H1 (cell line): ENCODE data around the gene UQCRFS1. TPM values are rescaled to one million over a fixed set of nuclear protein-coding genes. Genes with fewer than 3 reads are reported as not detected.

Source experiments
- CTCF ChIA-PET: fragments of 300-600 bp; sonication (Branson Sonifier 250); formaldehyde crosslinking; loops from one replicate; lab custom pipeline; 2021; ENCODE audit not compliant: partially characterized antibody; lab: Charles Lee
- POLR2A ChIA-PET: fragments of 300-600 bp; sonication (Branson Sonifier 250); formaldehyde crosslinking; loops from one replicate; lab custom pipeline; 2021; ENCODE audit warnings: inconsistent platforms; ENCODE audit not compliant: partially characterized antibody; lab: Charles Lee
- DNase-seq, 2 experiments: peaks; one replicate each; pipeline versions ENCODE4 v3.0.0 to v3.0.0-alpha.2; 2010 to 2022; ENCODE audit warnings: low spot score in 2 of 2, low read depth in 1 of 2, mixed read lengths in 1 of 2
- FAIRE-seq: peaks from 2 replicates; lab custom pipeline; 2011; peaks lifted over from hg19 to GRCh38; lab: Jason Lieb, UNC
- H2AFZ ChIP-seq: 2 replicates; pipeline ENCODE4 v1.8.1; 2012; ENCODE audit warnings: low read length, inconsistent platforms
- H2AK5ac ChIP-seq: 2 replicates; pipeline ENCODE4 v1.6.1; 2013; ENCODE audit warnings: low read depth, low read length
- H2BK120ac ChIP-seq: replicated peaks from 2 replicates; pipeline ENCODE3; 2013; ENCODE audit warnings: low read depth, low read length, inconsistent platforms
- H2BK12ac ChIP-seq: 2 replicates; pipeline ENCODE4 v1.6.1; 2013; ENCODE audit warnings: low read depth, low read length
- H2BK15ac ChIP-seq: 2 replicates; pipeline ENCODE4 v1.6.1; 2013; ENCODE audit warnings: low read length
- H2BK20ac ChIP-seq: 2 replicates; pipeline ENCODE4 v1.6.1; 2013; ENCODE audit warnings: low read length
- H2BK5ac ChIP-seq: 2 replicates; pipeline ENCODE4 v1.6.1; 2013; ENCODE audit warnings: low read depth, low read length
- H3K14ac ChIP-seq: 2 replicates; pipeline ENCODE4 v1.6.1; 2013; ENCODE audit warnings: inconsistent platforms; ENCODE audit not compliant: insufficient read length
- H3K18ac ChIP-seq: 2 replicates; pipeline ENCODE4 v1.6.1; 2013; ENCODE audit warnings: low read length; ENCODE audit errors: extremely low read depth
- H3K23ac ChIP-seq: 2 replicates; pipeline ENCODE4 v1.6.1; 2013; ENCODE audit warnings: inconsistent platforms; ENCODE audit not compliant: insufficient read length
- H3K23me2 ChIP-seq: 2 replicates; pipeline ENCODE4 v1.6.1; 2013; ENCODE audit warnings: low read depth, low read length
- H3K27ac ChIP-seq: 2 replicates; pipeline ENCODE4 v1.6.1; 2011; ENCODE audit warnings: low read depth, low read length, inconsistent platforms
- H3K27me3 ChIP-seq, 4 experiments: replicated peaks in 1 of 4; 1 replicate in 1 of 4; 2 replicates in 3 of 4; pipeline versions ENCODE4 v1.6.1 to v1.8.1; 2011 to 2013; ENCODE audit warnings: low read length in 3 of 4, mild to moderate bottlenecking in 3 of 4, inconsistent platforms in 2 of 4, mixed read lengths in 2 of 4, moderate library complexity in 1 of 4; ENCODE audit not compliant: control insufficient read depth in 3 of 4, insufficient read depth in 3 of 4; ENCODE audit errors: extremely low read depth in 1 of 4
- H3K36me3 ChIP-seq, 4 experiments: 2 replicates each; pipeline versions ENCODE4 v1.6.1 to v1.8.1; 2011 to 2013; ENCODE audit warnings: mild to moderate bottlenecking in 4 of 4, low read length in 3 of 4, moderate library complexity in 2 of 4, control low read depth in 1 of 4, inconsistent platforms in 1 of 4; ENCODE audit not compliant: insufficient read depth in 4 of 4, control insufficient read depth in 2 of 4
- H3K4ac ChIP-seq: replicated peaks from 2 replicates; pipeline ENCODE3; 2013; ENCODE audit warnings: low read length, low read depth, mixed read lengths, inconsistent platforms; ENCODE audit not compliant: insufficient read length
- H3K4me1 ChIP-seq, 4 experiments: replicated peaks in 1 of 4; 1 replicate in 1 of 4; 2 replicates in 3 of 4; pipeline versions ENCODE4 v1.6.1 to v1.8.1; 2011 to 2013; ENCODE audit warnings: low read length in 3 of 4, inconsistent platforms in 2 of 4, mixed read lengths in 1 of 4; ENCODE audit not compliant: insufficient read depth in 4 of 4, control insufficient read depth in 3 of 4
- H3K4me2 ChIP-seq, 2 experiments: 2 replicates each; pipeline versions ENCODE4 v1.6.1 to v1.8.1; 2011 to 2013; ENCODE audit warnings: low read depth in 2 of 2, low read length in 2 of 2, control low read depth in 1 of 2, inconsistent platforms in 1 of 2, mild to moderate bottlenecking in 1 of 2; ENCODE audit not compliant: insufficient read depth in 1 of 2
- H3K4me3 ChIP-seq, 4 experiments: fragments of 200-600, 300-600 bp in 1 of 4; sonication (generic), shearing (Covaris generic), sonication (Bioruptor Twin) in 1 of 4; 2 replicates each; pipeline versions ENCODE4 v1.5.1 to v1.8.1; 2011 to 2016; ENCODE audit warnings: low read length in 4 of 4, low read depth in 3 of 4, control low read depth in 2 of 4, inconsistent platforms in 2 of 4, mild to moderate bottlenecking in 2 of 4, mixed read lengths in 1 of 4, moderate library complexity in 1 of 4; ENCODE audit not compliant: insufficient read depth in 2 of 4; ENCODE audit errors: extremely low read depth in 1 of 4
- H3K56ac ChIP-seq: replicated peaks from 2 replicates; pipeline ENCODE3; 2013; ENCODE audit warnings: low read depth, mild to moderate bottlenecking, mixed read lengths, low read length, inconsistent platforms; ENCODE audit not compliant: insufficient read length
- H3K79me1 ChIP-seq: 2 replicates; pipeline ENCODE4 v1.6.1; 2013; ENCODE audit warnings: low read depth, low read length, control low read depth
- H3K79me2 ChIP-seq, 2 experiments: 2 replicates each; pipeline versions ENCODE4 v1.6.1 to v1.8.1; 2012 to 2013; ENCODE audit warnings: low read length in 2 of 2, mild to moderate bottlenecking in 2 of 2, inconsistent platforms in 1 of 2; ENCODE audit not compliant: insufficient read depth in 2 of 2, control insufficient read depth in 1 of 2
- H3K9ac ChIP-seq, 4 experiments: replicated peaks in 1 of 4; 1 replicate in 1 of 4; 2 replicates in 3 of 4; pipeline versions ENCODE4 v1.6.1 to v1.8.1; 2011 to 2013; ENCODE audit warnings: low read depth in 3 of 4, low read length in 3 of 4, control low read depth in 2 of 4, mild to moderate bottlenecking in 2 of 4, moderate library complexity in 2 of 4, inconsistent platforms in 1 of 4; ENCODE audit errors: extremely low read depth in 1 of 4
- H3K9me3 ChIP-seq, 2 experiments: 2 replicates each; pipeline versions ENCODE4 v1.6.1 to v1.8.1; 2012 to 2013; ENCODE audit warnings: mild to moderate bottlenecking in 2 of 2, moderate library complexity in 2 of 2, control low read depth in 1 of 2, inconsistent platforms in 1 of 2, low read depth in 1 of 2, low read length in 1 of 2, mixed read lengths in 1 of 2; ENCODE audit not compliant: insufficient read depth in 2 of 2
- H4K20me1 ChIP-seq, 2 experiments: replicated peaks in 1 of 2; 2 replicates each; pipeline versions ENCODE3 to v1.8.1; 2011 to 2013; ENCODE audit warnings: inconsistent platforms in 2 of 2, low read length in 2 of 2, mild to moderate bottlenecking in 1 of 2; ENCODE audit not compliant: insufficient read depth in 2 of 2, control insufficient read depth in 1 of 2
- H4K5ac ChIP-seq: 2 replicates; pipeline ENCODE4 v1.6.1; 2013; ENCODE audit warnings: low read length, low read depth, mixed read lengths, inconsistent platforms; ENCODE audit not compliant: insufficient read length
- H4K8ac ChIP-seq: 2 replicates; pipeline ENCODE4 v1.8.0; 2013; ENCODE audit warnings: mild to moderate bottlenecking, moderate library complexity, low read length, inconsistent platforms; ENCODE audit not compliant: insufficient read depth; ENCODE audit errors: extremely low read depth
- H4K91ac ChIP-seq: replicated peaks from 2 replicates; pipeline ENCODE3; 2013; ENCODE audit warnings: low read length, mixed read lengths, inconsistent platforms; ENCODE audit not compliant: insufficient read length
- CEBPB ChIP-seq: IDR thresholded peaks from 2 replicates; pipeline ENCODE4 v1.6.1; 2012; ENCODE audit warnings: low read depth, low read length
- CREB1 ChIP-seq: IDR thresholded peaks from 2 replicates; pipeline ENCODE4 v1.6.1; 2012; ENCODE audit warnings: inconsistent platforms
- EZH2 ChIP-seq: fragments of 200-600 bp; sonication (generic); IDR thresholded peaks from 2 replicates; pipeline ENCODE4 v1.7.1; 2012; ENCODE audit warnings: low read depth, mild to moderate bottlenecking, moderate library complexity, low read length, inconsistent platforms; ENCODE audit not compliant: severe bottlenecking
- FOSL1 ChIP-seq: IDR thresholded peaks from 2 replicates; pipeline ENCODE4 v1.6.1; 2011; ENCODE audit warnings: mild to moderate bottlenecking, low read depth, low read length, moderate library complexity; ENCODE audit not compliant: insufficient read depth
- KDM1A ChIP-seq: fragments of 200-600, 300-600 bp; sonication (generic); IDR thresholded peaks from 2 replicates; pipeline ENCODE4 v1.7.1; 2016; ENCODE audit warnings: mild to moderate bottlenecking, low read length, borderline replicate concordance
- NANOG ChIP-seq: IDR thresholded peaks from 2 replicates; pipeline ENCODE4 v1.6.1; 2011; ENCODE audit warnings: low read length, low read depth, mild to moderate bottlenecking, inconsistent platforms; ENCODE audit not compliant: insufficient read depth, poor library complexity, severe bottlenecking
- SP1 ChIP-seq: IDR thresholded peaks from 2 replicates; pipeline ENCODE4 v1.6.1; 2011; ENCODE audit warnings: low read depth, low read length
- TAF7 ChIP-seq: optimal IDR thresholded peaks from 2 replicates; pipeline ENCODE3; 2011; ENCODE audit warnings: low read depth, mild to moderate bottlenecking, inconsistent platforms, low read length, moderate library complexity, borderline replicate concordance
- WGBS, 2 experiments: shearing (Covaris generic) in 1 of 2; methylation state at CpG; one replicate each; pipeline versions ENCODE4 v1.1.6 to v1.1.7; 2013 to 2015; ENCODE audit warnings: low lambda C conversion rate in 2 of 2, mixed read lengths in 2 of 2, inconsistent platforms in 1 of 2, low coverage in 1 of 2, missing lambda C conversion rate in 1 of 2; ENCODE audit not compliant: insufficient replicate concordance in 2 of 2, insufficient coverage in 1 of 2, insufficient read length in 1 of 2; ENCODE audit errors: extremely low coverage in 1 of 2, missing lambda C conversion rate in 1 of 2; 5-methylcytosine and 5-hydroxymethylcytosine counted together
- polyA plus RNA-seq, 7 experiments: library from polyadenylated mRNA; depleted of rRNA in 3 of 7; stranded (reverse) in 5 of 7; unstranded in 2 of 7; fragments of >200 nt in 5 of 7; fragments of 200-250 nt in 2 of 7; gene quantifications; 1 replicate in 5 of 7; 2 replicates in 1 of 7; 4 replicates in 1 of 7; pipeline versions ENCODE4 v1.2.1 to v1.2.3, GENCODE V29; 2011 to 2013; ENCODE audit warnings: missing spikeins in 2 of 7, mixed read lengths in 2 of 7
- total RNA-seq: library from RNA; stranded (reverse); fragmentation: NEBNext Ultra II Directional; extraction: Animal tissue kit (Norgen Biotek cat#: 25700); gene quantifications from 2 replicates; pipeline ENCODE4 v1.2.1, GENCODE V29; 2021

Gene UQCRFS1
- total and polyA plus RNA-seq, 2 of the 8 experiments (the other 6 are each of a cell fraction or from before 2014, with no cell fraction given): 52.4 to 59.1 TPM

- Histone ChIP-seq H3K9ac (no peak overlapping the region), H4K91ac (no peak overlapping the region), H2BK12ac (no peak overlapping the region), H4K8ac (no peak overlapping the region), H3K23ac (no peak overlapping the region), H2AFZ (no peak overlapping the region), H3K27me3 (no peaks in the 10 kb centered on the region), H3K4me1 (no peaks in the 10 kb centered on the region), H3K4me3 (no peak overlapping the region), H3K18ac (no peak overlapping the region), H2BK120ac (no peak overlapping the region), H3K14ac (no peak overlapping the region), H4K5ac (no peak overlapping the region), H3K4me2 (no peak overlapping the region), H2BK15ac (no peak overlapping the region)
- 95% methylated on average over 5 of the region's 5 CpGs; no CpG with 5 or more reads in 1 of the 2 experiments for WGBS, 2 experiments
- DNase-seq: no peak
- no peak for FAIRE-seq
- TF ChIP-seq EZH2 (no peak), SP1 (no peak), CREB1 (no peak), KDM1A (no peak), FOSL1 (no peak), TAF7 (no peak), CEBPB (no peak), NANOG (no peak)
- TF ChIP-seq, all 59 proteins: peak for 0
- no peaks in the 10 kb centered on the region for H3K79me1 ChIP-seq
- no peak overlapping the region for H3K27ac ChIP-seq
- H4K20me1 ChIP-seq: no peaks in the 10 kb centered on the region
- H3K36me3 ChIP-seq: no peaks in the 10 kb centered on the region
- ChIA-PET CTCF (interaction anchor here (0.6 to 1.8 kb wide), 8 partner anchors 10 to 125 kb away, joined by 3 to 7 read pairs (median 4); no protein-coding TSS in a partner anchor), POLR2A (no interaction called here)
- H2AK5ac ChIP-seq: no peak overlapping the region
- H2BK5ac ChIP-seq: no peak overlapping the region
- H3K79me2 ChIP-seq: no peaks in the 10 kb centered on the region
- no peak overlapping the region for H2BK20ac ChIP-seq
- no peaks in the 10 kb centered on the region for H3K23me2 ChIP-seq
- H3K9me3 ChIP-seq: no peaks in the 10 kb centered on the region
- H3K56ac ChIP-seq: no peak overlapping the region
- no peak overlapping the region for H3K4ac ChIP-seq
Measured at GRCh38 chr19:29233591-29233990, 20.6 kb upstream of the UQCRFS1 start.
